B cell (primary cell): ENCODE measurements around the gene ASTN2.

ENCODE experiments used
- CTCF ChIP-seq: fragments of 200-600 bp; IDR thresholded peaks from one replicate; pipeline ENCODE4 v1.8.0; 2022; ENCODE audit warnings: antibody characterized with exemption, mild to moderate bottlenecking
- EZH2 ChIP-seq: IDR thresholded peaks from 2 replicates; pipeline ENCODE4 v1.6.1; 2012; ENCODE audit warnings: borderline replicate concordance, low read depth, mild to moderate bottlenecking, moderate library complexity, low read length; ENCODE audit not compliant: insufficient read depth, poor library complexity, severe bottlenecking

GRCh38 chr9:117354244-117354847 is 60.5 kb downstream of the ASTN2 start:
- TF ChIP-seq CTCF (no peak), EZH2 (no peak)
